Ectodermal cell (in vitro differentiated cells): ENCODE measurements around the gene OBI1.

Experiments used
- H3K27ac ChIP-seq: 2 replicates; pipeline ENCODE4 v1.7.0; 2013; ENCODE audit warnings: mild to moderate bottlenecking, low read depth, low read length; ENCODE audit not compliant: insufficient read depth, poor library complexity, severe bottlenecking
- H3K27me3 ChIP-seq: 2 replicates; pipeline ENCODE4 v1.7.0; 2013; ENCODE audit warnings: mild to moderate bottlenecking, low read length; ENCODE audit not compliant: insufficient read depth, control insufficient read depth, poor library complexity, severe bottlenecking
- H3K36me3 ChIP-seq: one replicate; pipeline ENCODE4 v1.7.0; 2013; ENCODE audit warnings: low read length; ENCODE audit not compliant: control insufficient read depth, insufficient read depth
- H3K4me1 ChIP-seq: one replicate; pipeline ENCODE4 v1.7.0; 2013; ENCODE audit warnings: low read length; ENCODE audit not compliant: control insufficient read depth, insufficient read depth
- H3K4me3 ChIP-seq: 2 replicates; pipeline ENCODE4 v1.7.0; 2013; ENCODE audit warnings: low read depth, low read length, control low read depth; ENCODE audit not compliant: insufficient read depth
- H3K9me3 ChIP-seq: 2 replicates; pipeline ENCODE4 v1.7.0; 2013; ENCODE audit warnings: mild to moderate bottlenecking, low read length, moderate library complexity; ENCODE audit not compliant: control insufficient read depth
- WGBS, 2 experiments: methylation state at CpG; one replicate each; pipeline ENCODE4 v1.1.7; 2013; ENCODE audit warnings: missing lambda C conversion rate in 2 of 2; 5-methylcytosine and 5-hydroxymethylcytosine counted together

OBI1 gene

DNA sequence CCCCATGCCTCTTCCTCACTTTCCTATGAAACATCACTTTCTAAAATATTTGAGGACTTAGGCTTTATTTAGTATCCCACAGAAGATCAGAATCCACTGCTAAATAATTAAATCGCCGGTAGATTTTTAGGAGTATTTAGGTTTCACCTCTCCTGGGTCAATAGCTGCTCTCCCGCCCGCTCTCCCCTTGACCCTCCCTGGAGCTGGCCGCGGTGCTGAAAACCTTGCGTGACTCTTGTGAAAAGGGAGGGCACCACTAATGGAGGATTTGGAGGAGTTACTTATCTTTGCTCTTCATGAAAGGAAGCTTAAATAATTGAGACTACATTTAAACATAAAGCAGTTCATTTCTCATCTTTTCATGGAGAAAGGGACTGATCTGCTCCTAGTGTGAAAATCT, 69.7 kb downstream of the OBI1 start:
- Histone ChIP-seq H3K9me3 (no peaks in the 10 kb centered on the region), H3K4me1 (no peaks in the 10 kb centered on the region), H3K27ac (no peak overlapping the region), H3K4me3 (no peak overlapping the region), H3K36me3 (no peaks in the 10 kb centered on the region), H3K27me3 (peaks cover 86% of the 10 kb centered on the region)
- 0 to 4% methylated on average over 5 to 7 of the region's 7 CpGs for WGBS, 2 experiments

DNA sequence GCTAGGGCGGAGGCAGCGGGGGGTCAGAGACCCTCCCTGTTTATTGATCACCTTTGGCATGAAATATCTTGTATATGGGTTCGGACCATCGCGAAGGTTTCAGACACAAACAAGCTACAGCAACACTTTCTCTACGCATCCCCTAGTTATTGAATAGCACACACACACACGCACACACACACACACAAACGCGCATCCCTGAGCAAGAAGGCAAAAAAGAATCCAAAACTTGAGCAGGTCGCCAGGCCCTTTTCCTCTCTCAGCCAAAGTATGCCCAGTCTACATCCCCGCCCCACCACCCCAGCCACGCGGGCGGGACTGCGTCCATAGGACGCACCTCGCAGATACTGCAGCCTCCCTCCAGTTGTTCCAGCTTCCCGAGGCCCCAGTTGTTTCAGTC, 71.6 kb downstream of the OBI1 start:
- Histone ChIP-seq H3K36me3 (no peaks in the 10 kb centered on the region), H3K27me3 (peaks cover 68% of the 10 kb centered on the region), H3K4me1 (no peaks in the 10 kb centered on the region), H3K4me3 (no peak overlapping the region), H3K9me3 (no peaks in the 10 kb centered on the region), H3K27ac (no peak overlapping the region)
- WGBS, 2 experiments = 27 to 29% methylated on average over 18 of the region's 18 CpGs

DNA sequence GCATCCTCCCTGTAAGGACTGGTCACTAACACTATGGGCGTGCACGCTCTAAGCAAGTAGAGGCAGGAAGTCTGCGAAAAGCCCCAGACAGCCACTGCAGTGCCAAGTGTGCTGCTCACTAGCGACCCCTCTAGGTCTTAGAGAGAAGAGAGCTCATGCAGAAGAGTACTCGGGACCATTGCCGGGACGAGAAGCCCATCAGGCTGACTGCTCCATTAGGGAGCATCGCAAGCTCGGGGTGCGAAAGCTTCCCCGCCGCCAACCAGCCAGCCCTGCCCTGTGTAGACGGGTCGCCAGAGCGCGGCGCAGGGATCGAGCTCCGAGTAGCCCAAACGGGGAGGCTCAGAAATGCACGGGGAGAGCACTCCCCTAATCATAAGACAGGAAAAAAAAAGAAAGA, 72.2 kb downstream of the OBI1 start:
- Histone ChIP-seq H3K27ac (no peak overlapping the region), H3K27me3 (peaks cover 61% of the 10 kb centered on the region), H3K4me3 (no peak overlapping the region), H3K9me3 (no peaks in the 10 kb centered on the region), H3K4me1 (no peaks in the 10 kb centered on the region), H3K36me3 (no peaks in the 10 kb centered on the region)
- WGBS, 2 experiments = 5 to 6% methylated on average over 19 to 21 of the region's 21 CpGs

DNA sequence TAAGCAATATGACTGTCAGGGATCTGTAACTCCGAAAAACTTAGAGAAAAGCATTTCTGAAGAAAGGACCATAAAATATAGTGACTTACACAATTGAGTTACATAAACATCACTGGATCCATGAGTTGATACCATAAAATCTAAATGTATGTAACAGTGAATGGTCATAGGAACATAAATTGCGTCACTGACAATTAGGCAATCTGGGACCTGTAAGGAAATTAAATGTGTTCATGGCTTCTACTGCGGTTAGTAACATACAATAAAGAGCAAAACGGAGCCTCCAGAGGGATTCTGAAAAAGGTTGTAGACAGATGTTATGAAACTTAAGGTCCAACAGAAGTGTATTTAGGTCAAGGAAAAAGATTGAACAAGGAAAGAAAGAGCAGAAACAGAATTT, 82.7 kb downstream of the OBI1 start:
- WGBS, 2 experiments = 97 to 98% methylated on average over 4 of the region's 4 CpGs
- no peaks in the 10 kb centered on the region for H3K27me3 ChIP-seq
- no peak overlapping the region for H3K4me3 ChIP-seq
- H3K36me3 ChIP-seq = no peaks in the 10 kb centered on the region
- H3K4me1 ChIP-seq = no peaks in the 10 kb centered on the region
- H3K27ac ChIP-seq = no peak overlapping the region
- H3K9me3 ChIP-seq = no peaks in the 10 kb centered on the region

DNA sequence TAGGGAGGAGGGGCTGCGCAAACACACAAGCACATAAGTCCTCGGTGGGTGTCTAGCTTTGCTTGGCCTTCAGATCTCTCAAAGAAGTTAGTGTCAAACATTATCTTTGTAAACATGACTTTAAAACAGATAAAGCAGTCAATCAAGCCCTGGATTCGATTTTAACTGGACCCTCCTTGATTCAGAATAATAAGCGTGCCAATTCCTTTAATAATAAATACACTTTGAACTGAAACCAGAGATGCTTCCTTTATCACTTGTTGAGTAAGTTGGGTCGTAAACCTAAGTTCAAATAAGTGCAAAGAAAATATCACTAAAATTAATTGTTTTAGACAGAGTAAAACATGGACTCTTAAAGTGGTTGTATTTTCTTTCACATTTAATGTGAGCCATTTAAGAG, 86.5 kb downstream of the OBI1 start:
- Histone ChIP-seq H3K27ac (no peak overlapping the region), H3K4me1 (no peaks in the 10 kb centered on the region), H3K36me3 (no peaks in the 10 kb centered on the region), H3K27me3 (no peaks in the 10 kb centered on the region), H3K4me3 (no peak overlapping the region), H3K9me3 (no peaks in the 10 kb centered on the region)
- WGBS, 2 experiments = 93 to 95% methylated on average over 4 to 5 of the region's 5 CpGs

DNA sequence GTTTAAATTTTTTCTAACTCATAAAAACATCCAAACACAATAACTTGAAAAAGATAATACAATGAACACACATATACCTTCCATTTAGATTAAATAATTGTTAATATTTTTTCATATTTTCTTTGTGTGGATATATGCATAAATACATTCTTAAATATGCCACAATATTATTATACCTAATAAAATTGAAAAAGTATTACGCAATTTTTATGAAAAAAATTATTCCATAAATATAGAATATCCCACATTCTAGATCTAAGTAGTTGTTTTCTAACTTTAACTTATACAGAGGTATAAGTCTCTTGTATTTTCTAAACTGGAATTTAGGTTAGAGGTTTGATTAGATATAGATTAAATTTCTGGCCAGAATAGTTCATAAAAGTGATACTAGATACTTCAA, 89.9 kb downstream of the OBI1 start:
- no peaks in the 10 kb centered on the region for H3K36me3 ChIP-seq
- H3K4me3 ChIP-seq = no peak overlapping the region
- H3K4me1 ChIP-seq = no peaks in the 10 kb centered on the region
- no peaks in the 10 kb centered on the region for H3K27me3 ChIP-seq
- H3K27ac ChIP-seq = no peak overlapping the region
- WGBS, 2 experiments = no CpG with 5 or more reads among the region's 1 CpG
- H3K9me3 ChIP-seq = no peaks in the 10 kb centered on the region

DNA sequence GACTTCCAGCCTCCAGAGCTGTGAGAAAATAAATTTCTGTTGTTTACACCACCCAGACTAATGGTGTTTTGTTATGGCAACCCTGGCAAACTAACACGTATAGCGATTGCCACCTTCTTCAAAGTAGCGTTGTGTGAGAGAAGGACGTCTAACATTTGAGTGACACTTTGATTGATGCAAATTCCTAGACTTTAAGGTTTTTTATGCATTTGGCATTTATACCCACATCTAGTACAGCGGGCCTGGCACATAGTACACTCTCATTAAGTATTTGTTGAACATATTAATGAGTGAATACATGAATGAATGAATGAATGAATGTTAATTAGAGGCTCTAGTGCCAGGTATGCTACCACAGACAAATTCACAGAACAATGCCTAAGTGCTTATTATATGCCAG, 92.3 kb downstream of the OBI1 start:
- 92 to 97% methylated on average over 4 to 5 of the region's 5 CpGs for WGBS, 2 experiments
- H3K27ac ChIP-seq = no peak overlapping the region
- no peak overlapping the region for H3K4me3 ChIP-seq
- no peaks in the 10 kb centered on the region for H3K9me3 ChIP-seq
- no peaks in the 10 kb centered on the region for H3K27me3 ChIP-seq
- H3K36me3 ChIP-seq = no peaks in the 10 kb centered on the region
- no peaks in the 10 kb centered on the region for H3K4me1 ChIP-seq
